Measurements from ENCODE around the gene CDCA7.
A peak's percentile ranks its signal among the peaks of the same experiment; 100 is the strongest.
"Not testable (repeated sequence)": the region's sequence is repeated elsewhere in the genome, so short reads cannot be mapped to it uniquely, and the experiment has no call there.

Gene CDCA7

DNA sequence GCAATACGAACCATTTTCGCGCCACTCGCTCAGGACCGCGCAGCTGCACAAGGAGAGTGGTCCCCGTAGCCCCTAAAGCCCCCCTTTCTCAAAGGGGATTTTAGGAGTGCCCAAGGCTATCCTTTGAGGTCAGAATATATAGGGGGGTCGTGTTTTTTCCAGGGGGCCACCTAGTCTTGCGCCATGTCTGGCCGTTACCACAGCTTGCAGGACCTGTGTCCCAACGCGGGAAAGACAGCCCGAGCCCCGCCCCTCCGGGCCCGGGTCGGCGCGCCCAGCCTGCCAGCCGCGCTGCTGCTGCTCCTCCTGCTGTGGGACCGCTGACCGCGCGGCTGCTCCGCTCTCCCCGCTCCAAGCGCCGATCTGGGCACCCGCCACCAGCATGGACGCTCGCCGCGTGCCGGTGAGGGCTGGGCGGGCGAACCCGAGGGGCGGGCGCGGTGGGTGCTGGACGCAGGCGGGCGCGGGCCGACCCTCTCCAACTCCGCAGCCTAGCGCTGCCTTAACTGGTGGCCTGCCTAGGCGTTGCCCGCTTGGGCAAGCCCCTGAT is at the start of gene CDCA7:
Gene CDCA7 (plus strand): TSS at position 291 of the 550 bp plus-strand sequence. CDS start 92 bp downstream, at position 383.
- peak; percentile 52 to 69 (median 61) for DNase-seq (ENCODE audit: low read depth in 2 of 3, low spot score in 1 of 3)

- DNase-seq (ENCODE audit: low read depth in 2 of 3, low spot score in 1 of 3): no peak
These were observed 49.4 kb upstream of the CDCA7 start for GRCh38 chr2:173305303-173305702.

DNA sequence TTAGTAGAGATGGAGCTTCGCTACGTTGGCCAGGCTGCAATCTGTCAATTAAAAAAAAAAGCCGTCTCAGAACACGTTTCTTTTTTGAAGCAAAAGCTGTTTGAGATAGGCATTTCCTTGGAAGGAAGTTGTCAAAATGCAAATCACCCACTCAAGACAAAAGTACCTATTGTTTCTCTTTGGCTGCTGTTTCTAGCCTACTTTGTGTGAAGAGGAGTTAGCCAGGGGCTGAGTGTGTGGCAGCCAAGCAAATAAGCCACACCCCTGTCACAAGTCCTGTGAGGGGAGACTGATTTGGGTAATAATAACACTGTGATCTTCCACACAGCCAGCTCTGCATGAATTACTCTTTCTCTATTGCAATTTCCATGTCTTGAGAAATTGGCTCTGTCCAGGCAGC is 47.4 kb upstream of the CDCA7 start:
- DNase-seq (ENCODE audit: low read depth in 2 of 3, low spot score in 1 of 3): no peak

DNA sequence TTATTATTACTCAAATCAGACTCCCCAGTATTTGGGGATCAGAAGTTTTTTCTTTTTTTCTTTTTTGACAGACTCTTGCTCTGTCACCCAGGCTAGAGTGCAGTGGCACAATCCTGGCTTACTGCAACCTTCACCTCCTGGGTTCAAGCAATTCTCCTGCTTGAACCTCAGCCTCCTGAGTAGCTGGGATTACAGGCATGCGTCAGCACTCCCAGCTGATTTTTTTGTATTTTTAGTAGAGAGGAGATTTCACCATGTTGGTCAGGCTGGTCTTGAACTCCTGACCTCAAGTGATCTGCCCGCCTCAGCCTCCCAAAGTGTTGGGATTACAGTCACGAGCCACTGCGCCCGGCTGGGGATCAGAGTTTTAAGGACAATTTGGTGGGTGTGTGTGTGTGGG is 45.3 kb upstream of the CDCA7 start:
- DNase-seq (ENCODE audit: low read depth in 2 of 3, low spot score in 1 of 3): not testable (repeated sequence)

- DNase-seq (ENCODE audit: low read depth in 2 of 3, low spot score in 1 of 3): no peak
These were observed 42.6 kb upstream of the CDCA7 start for GRCh38 chr2:173311844-173312606.

- DNase-seq (ENCODE audit: low read depth in 2 of 3, low spot score in 1 of 3): no peak
These were observed 31.3 kb upstream of the CDCA7 start for GRCh38 chr2:173323371-173323770.

DNA sequence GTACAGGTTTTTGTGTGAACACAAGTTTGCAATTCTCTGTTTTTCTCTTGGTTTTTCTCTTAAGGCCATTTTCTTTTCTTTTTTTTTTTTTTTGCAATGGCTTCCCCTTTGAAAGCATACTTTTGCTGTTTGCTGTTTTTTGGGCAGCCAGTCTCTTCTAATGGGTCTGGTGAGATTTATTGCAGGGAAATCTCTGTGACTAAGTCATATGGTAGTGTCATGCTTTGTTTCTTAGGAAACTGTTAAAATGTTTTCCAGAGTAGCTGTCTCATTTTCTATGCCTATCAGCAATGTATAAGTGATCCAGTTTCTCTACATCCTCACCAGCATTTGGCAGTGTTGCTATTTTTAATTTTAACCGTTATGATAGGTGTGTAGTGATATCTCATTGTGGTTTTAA is 27.9 kb upstream of the CDCA7 start:
- DNase-seq (ENCODE audit: low read depth in 2 of 3, low spot score in 1 of 3): no peak

- no peak for DNase-seq (ENCODE audit: low read depth in 2 of 3, low spot score in 1 of 3)
These were observed 27.3 kb upstream of the CDCA7 start for GRCh38 chr2:173327421-173327820.

GRCh38 chr2:173333003-173333402 is 21.7 kb upstream of the CDCA7 start:
- DNase-seq (ENCODE audit: low read depth in 2 of 3, low spot score in 1 of 3): not testable (repeated sequence)

DNA sequence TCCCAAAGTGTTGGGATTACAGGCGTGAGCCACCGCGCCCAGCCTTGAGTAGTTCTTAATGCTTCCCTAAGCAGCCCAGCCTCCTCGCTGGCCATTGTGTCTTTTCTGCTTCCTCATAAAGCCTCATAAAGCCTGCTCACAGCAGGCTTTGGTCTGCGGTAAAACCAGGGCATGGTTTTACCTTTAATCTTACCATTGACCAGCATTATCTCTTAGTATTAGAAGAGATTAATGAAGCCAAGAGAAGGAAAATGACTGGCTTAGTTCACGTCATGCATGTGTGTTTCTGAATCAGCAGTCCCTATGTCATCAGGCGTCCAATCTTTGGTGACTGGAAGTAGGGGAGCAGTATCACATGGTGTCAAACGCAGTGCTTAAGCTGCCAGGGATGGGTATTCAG is 14.9 kb upstream of the CDCA7 start:
- no peak for DNase-seq (ENCODE audit: low read depth in 2 of 3, low spot score in 1 of 3)

DNA sequence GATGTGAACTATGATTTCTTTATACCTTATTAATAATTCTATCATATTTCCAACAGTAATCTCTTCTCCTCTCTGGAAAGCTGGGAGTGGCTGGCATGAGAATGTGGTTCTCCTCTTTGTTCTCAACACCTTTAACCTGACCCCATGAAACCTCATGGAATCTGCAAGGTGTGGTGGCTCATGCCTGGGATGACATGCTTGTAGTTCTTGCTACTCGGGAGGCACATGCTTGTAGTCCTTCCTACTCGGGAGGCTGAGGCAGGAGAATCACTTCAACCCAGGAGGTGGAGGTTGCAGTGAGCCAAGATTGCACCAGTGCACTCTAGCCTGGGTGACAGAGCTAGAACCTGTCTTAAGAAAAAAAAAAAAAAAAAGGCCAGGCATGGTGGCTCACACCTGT is 10.8 kb upstream of the CDCA7 start:
- no peak for DNase-seq (ENCODE audit: low read depth in 2 of 3, low spot score in 1 of 3)

GRCh38 chr2:173346035-173346434 is 8.6 kb upstream of the CDCA7 start:
- DNase-seq (ENCODE audit: low read depth in 2 of 3, low spot score in 1 of 3): no peak

DNA sequence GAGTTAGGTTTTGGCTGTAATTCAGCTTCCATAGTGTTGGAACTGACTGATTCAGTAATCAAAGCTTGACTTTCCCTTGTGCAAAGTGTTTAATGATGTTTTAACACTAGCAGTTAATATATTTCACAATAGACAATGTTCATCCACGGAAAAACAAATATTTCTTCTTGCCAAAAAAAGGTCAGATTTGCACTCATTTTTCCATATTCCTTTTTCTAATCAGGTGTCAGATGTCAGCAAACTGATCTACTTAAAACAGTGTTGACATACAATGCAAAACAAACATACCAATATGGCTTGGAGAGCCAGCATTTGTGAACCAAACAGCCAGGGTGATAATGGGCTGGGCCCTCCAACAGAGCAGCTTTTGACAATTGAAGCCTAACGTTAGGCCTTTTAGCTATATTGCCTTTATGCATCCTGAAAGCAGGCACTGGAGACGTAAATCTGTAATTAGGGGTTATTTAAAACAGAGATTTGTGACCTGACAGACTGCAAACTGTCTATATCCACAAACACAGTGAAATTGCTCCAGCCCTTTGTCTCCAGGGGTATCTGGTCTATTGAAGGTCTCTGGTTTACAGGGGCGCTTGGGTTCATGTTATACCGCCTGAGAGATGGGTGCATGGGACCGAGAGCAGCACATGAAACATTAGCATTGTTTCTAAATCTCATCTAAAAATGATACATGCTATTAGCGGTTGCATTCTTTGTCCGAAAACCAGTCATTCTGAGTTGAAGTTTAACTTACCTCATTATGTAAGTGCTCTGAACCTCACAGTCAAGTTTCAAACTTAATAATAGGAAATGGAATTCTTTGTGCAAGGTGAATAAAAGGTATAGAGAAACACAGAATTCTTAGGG is 7.1 kb upstream of the CDCA7 start:
- DNase-seq (ENCODE audit: low read depth in 2 of 3, low spot score in 1 of 3): no peak

- DNase-seq (ENCODE audit: low read depth in 2 of 3, low spot score in 1 of 3): no peak
These were observed 5.4 kb upstream of the CDCA7 start for GRCh38 chr2:173349287-173349686.

GRCh38 chr2:173350383-173350782 is 4.3 kb upstream of the CDCA7 start:
- DNase-seq (ENCODE audit: low read depth in 2 of 3, low spot score in 1 of 3): no peak

- DNase-seq (ENCODE audit: low read depth in 2 of 3, low spot score in 1 of 3): no peak
These were observed 2.8 kb upstream of the CDCA7 start for GRCh38 chr2:173351879-173352278.

DNA sequence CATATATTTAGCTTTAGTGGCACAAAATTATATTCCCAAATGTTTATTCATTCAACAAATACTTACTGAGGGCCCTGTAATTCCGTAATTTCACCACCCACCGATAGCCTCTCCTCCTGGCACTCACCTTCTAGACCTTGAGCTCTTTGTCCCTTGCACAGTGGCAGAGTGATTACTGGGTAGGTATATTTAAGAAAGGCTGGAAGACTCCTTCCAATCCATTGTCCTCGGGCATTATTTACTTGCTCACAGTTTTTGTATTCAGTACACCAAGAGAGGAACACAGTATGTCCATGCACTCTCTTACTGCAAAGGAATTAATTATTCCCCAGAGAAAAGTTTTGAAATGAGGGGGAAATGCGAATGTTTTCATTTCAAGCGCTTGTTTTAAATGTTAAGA is 1.1 kb upstream of the CDCA7 start:
- DNase-seq (ENCODE audit: low read depth in 2 of 3, low spot score in 1 of 3): no peak

DNA sequence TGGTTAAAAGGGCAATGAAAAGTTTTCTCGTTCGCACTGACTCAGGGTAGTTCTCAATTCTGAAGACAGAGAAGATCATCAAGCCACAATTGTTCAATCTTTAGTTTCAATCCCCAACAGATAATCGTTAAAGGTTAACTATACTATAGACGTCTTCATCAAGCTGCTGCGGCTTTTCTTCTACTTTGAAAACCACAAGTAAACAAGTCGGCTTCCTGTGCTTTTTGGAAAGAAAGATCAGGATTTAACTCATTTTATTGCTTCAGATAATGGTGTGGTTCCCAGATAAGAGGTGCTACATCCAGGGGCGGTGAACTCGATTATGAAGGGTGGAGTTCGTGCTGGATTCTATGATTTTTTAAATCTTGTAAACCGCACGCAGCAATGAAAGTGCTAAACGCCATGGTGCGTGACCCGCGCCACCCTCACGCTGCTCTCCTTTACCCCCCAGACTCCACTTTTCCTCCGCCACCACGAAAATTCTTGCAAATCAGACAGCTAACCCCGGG is 545 bp upstream of the CDCA7 start:
- DNase-seq (ENCODE audit: low read depth in 2 of 3, low spot score in 1 of 3): no peak

DNA sequence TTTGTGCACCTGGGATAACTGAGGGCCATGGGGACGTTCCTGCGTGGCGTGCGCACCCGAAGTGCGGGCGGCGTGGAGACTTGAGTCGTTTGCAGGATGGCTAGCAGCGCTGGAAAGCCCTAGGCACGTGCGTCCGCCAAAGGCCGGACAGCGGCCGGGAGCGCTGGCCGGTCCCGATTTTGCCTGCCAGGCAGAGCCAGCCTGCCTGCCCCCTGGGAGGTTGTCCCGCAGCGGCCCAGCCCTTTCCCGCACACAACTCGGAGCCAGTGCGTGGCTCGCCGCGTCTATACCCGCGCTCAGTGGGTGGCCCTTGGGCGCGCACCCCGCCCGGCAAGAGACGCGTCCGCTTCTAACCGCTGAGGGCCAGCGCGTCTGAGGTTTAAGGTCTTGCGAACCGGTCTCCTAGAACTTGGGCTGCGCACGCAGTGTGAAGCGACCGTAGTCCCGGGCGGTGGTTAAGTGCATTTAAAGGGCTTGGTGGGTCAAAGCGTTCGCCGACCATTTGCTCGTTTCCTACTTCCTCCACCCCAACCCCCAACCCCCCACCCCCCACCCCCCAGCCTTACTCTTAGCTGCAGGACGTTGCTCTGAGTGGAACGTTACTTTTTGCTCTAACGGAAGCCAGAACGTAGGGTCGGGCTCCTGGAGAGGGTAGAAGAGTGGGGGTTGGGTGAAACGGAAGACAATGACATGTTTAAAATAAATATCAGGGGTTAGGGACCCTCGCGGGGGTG is 627 bp downstream of the CDCA7 start:
- peak; percentile 20 to 26 (median 20) for DNase-seq (ENCODE audit: low read depth in 2 of 3, low spot score in 1 of 3)

- DNase-seq (ENCODE audit: low read depth in 2 of 3, low spot score in 1 of 3): peak in 2 of 3 donors; percentile 12 to 19
These were observed 1.3 kb downstream of the CDCA7 start for GRCh38 chr2:173355866-173356508.

DNA sequence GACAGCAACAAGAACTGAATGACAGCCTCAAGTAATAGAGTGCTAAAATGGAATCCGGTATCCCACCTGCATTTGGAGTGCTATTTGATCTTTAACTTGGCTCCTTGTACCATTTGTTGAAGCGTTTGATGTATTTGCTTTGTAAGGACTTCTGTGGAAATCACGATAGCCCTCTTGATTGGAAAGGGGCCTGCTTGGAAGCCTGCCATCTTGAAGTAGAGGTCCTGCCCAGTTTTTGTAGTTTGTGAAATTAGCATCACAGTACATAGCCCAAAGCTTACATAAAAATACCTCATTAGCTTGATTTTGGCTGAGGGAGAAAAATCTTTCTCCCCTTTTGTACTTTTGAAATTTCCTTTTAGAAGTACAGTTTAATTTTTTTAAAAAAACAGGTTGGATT is 2.7 kb downstream of the CDCA7 start:
- DNase-seq (ENCODE audit: low read depth in 2 of 3, low spot score in 1 of 3): no peak

Data from stimulated activated CD4-positive, alpha-beta T cell treated with anti-CD3 and anti-CD28 coated beads, Interleukin-12 subunit alpha, Interleukin-12 subunit beta, amount 100 ng/mL, for 48 hours (primary cell).